Effector memory CD8-positive, alpha-beta T cell (primary cell): ENCODE data around the gene PDIA6.

ENCODE experiments used
- ATAC-seq: fragments of 150-1000 bp; cut with Tn5 transposase; replicated peaks from 2 replicates; pipeline ENCODE4 v1.10.0; 2021; ENCODE audit warnings: mild to moderate bottlenecking, moderate library complexity
- DNase-seq, 3 experiments: peaks; one replicate each; pipeline ENCODE4 v3.0.0; 2021
- H3K27ac Mint-ChIP-seq, 2 donors: one replicate each; pipeline ENCODE4 v1.8.0; 2022; ENCODE audit warnings: mild to moderate bottlenecking in 2 of 2, mixed read lengths in 2 of 2, moderate library complexity in 2 of 2
- H3K27me3 Mint-ChIP-seq, 2 donors: one replicate each; pipeline ENCODE4 v1.8.0; 2022; ENCODE audit warnings: mixed read lengths in 2 of 2
- H3K36me3 Mint-ChIP-seq: one replicate; pipeline ENCODE4 v1.8.0; 2022; ENCODE audit warnings: mild to moderate bottlenecking, moderate library complexity, mixed read lengths; ENCODE audit not compliant: insufficient read depth
- H3K4me1 Mint-ChIP-seq, 2 donors: one replicate each; pipeline ENCODE4 v1.8.0; 2022; ENCODE audit warnings: low read depth in 2 of 2, mixed read lengths in 2 of 2
- H3K4me3 Mint-ChIP-seq, 2 donors: one replicate each; pipeline ENCODE4 v1.8.0; 2022; ENCODE audit warnings: mild to moderate bottlenecking in 2 of 2, mixed read lengths in 2 of 2, moderate library complexity in 2 of 2
- H3K9me3 Mint-ChIP-seq, 2 donors: one replicate each; pipeline ENCODE4 v1.8.0; 2022; ENCODE audit warnings: mixed read lengths in 2 of 2
- total RNA-seq, 9 experiments: gene quantifications; one replicate each; lab custom pipeline; 2026; lab: John Stamatoyannopoulos, UW

Gene PDIA6
- 75.2 to 542 (median 169) reads per million in 9 experiments for total RNA-seq

DNA sequence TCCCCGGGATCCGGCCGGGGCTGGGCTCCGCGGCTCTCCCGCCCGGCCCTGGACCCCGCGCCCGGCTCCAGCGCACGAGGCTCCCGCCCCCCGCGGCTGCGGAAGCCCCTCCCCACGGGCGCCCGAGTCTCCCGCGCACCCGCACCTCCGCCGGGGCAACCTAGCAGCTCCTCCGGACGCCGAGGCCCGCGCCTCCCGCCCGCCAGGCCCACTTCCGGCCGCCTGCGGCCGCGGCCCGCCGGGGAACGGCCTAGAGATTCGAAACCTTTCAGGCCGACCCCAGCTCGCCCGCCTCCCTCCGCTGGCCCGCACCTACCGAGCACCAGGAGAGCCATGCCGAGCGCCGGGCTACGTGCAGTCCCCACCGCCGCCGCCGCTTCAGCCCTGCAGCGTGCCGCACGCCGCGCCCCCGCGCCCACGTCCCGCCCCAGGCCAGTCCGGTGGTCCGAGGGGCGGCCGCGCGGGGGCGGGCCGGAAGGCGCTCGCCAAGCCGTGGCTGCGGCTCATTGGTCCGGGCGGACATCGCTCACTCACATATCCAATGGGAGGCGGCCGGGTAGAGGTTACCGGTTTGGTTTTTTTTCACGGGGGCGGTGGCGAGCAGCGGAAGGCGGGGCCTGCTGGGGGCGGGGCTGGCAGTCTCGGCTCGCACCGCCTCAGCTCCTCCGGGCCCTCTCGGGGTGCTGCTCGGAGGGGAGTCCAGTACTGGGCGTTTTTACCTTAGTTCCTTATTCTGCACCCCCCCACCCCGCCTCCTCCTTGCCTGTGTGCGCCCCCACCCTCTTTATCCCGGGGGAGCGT is at the start of gene PDIA6:
Gene PDIA6 (minus strand): TSS at position 424 of the 801 bp plus-strand sequence. CDS start 89 bp downstream, at position 335.
- no peaks in the 10 kb centered on the region for H3K9me3 Mint-ChIP-seq
- H3K4me1 Mint-ChIP-seq = peaks cover 26 to 34% of the 10 kb centered on the region in 2 donors
- DNase-seq = peak; percentile 94 to 95 (median 95)
- H3K36me3 Mint-ChIP-seq = peaks cover 16% of the 10 kb centered on the region
- peak; percentile 90 for ATAC-seq
- H3K27me3 Mint-ChIP-seq = peaks cover 0 to 3% of the 10 kb centered on the region in 2 donors
- peak within 1 kb of the TSS; percentile 88 to 90 for H3K4me3 Mint-ChIP-seq
- H3K27ac Mint-ChIP-seq = peak within 1 kb of the TSS; percentile 86 to 92

DNA sequence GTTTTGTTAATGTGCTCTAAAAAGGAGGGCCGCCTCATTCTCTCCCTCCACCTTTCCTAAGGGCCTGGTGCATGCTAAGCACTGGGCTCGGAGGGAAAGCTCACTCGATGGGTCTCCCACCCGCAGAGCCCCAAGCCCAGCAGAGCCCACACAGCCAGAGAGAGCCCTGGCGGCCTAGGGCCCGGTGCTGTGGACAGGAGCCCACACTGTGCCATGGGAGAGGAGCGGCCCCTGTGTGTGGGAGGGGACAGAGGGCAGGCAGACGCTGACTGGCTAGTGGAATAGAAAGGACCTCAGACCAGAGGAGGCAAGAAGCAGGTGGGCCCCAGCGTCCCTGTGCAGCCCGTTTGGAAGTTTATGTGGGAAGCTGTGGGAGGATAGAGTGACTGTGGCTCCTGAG is 49.7 kb upstream of the PDIA6 start:
- Mint-ChIP-seq H3K4me3 (no peak overlapping the region), H3K27me3 (peaks cover 38 to 52% of the 10 kb centered on the region in 2 donors), H3K9me3 (no peaks in the 10 kb centered on the region), H3K4me1 (peaks cover 20 to 31% of the 10 kb centered on the region in 2 donors), H3K27ac (no peak overlapping the region), H3K36me3 (peaks cover 6% of the 10 kb centered on the region)
- DNase-seq (no peak), ATAC-seq (no peak)

DNA sequence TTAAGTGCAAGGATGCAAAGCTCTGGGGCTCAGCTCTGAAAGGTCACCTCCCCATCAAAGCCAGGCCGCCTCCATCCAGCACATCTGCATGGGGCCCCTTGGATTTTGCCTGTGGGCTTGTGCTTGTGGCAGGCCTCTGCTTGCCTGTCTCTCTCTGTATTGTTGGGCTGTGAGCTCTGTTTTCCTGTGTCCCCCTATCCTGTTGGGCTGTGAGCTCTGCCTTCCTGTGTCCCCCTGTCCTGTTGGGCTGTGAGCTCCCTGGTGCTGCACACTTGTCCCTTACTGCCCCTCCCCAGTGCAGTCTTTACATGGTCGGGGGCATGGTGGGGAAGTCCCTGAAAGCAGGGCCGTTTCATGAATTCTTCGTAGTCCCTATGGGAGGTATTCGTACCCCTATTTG is 49.2 kb upstream of the PDIA6 start:
- peaks cover 42 to 57% of the 10 kb centered on the region in 2 donors for H3K27me3 Mint-ChIP-seq
- ATAC-seq = no peak

DNA sequence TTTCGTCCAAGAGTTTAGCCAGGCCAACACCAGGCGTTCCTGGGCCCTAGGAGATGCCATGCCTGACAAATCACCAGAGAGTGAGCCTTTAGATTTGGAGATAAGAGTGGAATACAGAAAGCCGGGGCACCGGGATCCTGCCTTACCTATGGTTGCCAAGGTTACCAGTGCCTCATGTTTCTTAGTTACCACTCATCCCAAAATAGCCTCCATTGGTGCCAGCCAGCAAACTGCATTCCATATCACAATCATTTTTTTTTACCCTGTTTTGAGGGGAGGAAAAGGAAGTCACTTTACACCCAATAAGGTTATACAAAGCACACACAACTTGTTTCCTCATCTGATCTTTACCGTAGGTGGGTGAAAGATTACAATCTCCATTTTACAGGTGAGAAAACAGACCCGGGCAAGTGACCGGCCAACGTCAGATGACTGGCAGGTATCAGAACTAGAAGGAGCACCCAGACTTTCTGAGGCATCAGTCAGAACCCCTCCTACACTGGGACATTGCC is 48.3 kb upstream of the PDIA6 start:
- peaks cover 6% of the 10 kb centered on the region for H3K36me3 Mint-ChIP-seq
- H3K9me3 Mint-ChIP-seq = no peaks in the 10 kb centered on the region
- H3K27me3 Mint-ChIP-seq = peaks cover 51 to 62% of the 10 kb centered on the region in 2 donors
- H3K4me1 Mint-ChIP-seq = peaks cover 20 to 31% of the 10 kb centered on the region in 2 donors
- DNase-seq (no peak), ATAC-seq (no peak)
- no peak overlapping the region for H3K27ac Mint-ChIP-seq
- no peak overlapping the region for H3K4me3 Mint-ChIP-seq

More for the DNA sequence above, 49.2 kb upstream of the PDIA6 start:
- no peaks in the 10 kb centered on the region for H3K9me3 Mint-ChIP-seq
- H3K36me3 Mint-ChIP-seq = peaks cover 6% of the 10 kb centered on the region
- DNase-seq = no peak
- no peak overlapping the region for H3K27ac Mint-ChIP-seq
- H3K4me1 Mint-ChIP-seq = peaks cover 20 to 31% of the 10 kb centered on the region in 2 donors
- H3K4me3 Mint-ChIP-seq = no peak overlapping the region

DNA sequence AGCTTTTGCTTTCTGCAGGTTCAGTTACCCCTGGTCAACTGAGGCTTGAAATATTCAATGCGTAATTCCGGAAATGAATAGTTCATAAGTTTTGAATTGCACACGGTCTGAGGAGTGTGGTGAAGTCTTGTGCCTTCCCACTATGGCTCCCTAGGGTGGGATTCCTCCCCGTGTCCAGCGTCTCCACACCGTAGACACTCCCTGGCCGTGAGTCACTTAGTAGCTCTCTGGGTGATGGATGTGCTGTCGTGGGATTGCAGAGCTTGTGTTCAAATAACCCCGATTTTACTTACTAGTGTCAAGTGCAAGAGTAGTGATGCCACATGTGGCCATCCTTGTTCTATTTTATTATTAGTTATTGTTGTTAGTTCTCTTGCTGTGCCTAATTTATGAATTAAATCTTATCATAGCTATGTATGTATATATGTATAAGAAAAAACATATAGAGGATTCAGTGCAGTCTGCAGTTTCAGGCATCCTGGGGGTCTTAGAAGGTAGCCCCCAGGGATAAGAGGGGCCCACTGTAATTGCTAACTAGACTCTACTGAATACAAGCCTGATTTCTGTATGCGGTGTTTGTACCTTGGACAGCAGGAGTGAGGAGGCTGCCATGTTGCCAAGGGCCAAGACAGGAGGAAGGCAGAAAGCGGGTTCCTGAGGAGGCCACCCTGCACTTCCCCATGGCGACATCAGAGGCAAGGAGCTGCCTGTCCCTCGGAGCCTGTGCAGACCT is 47.7 kb upstream of the PDIA6 start:
- peaks cover 6% of the 10 kb centered on the region for H3K36me3 Mint-ChIP-seq
- H3K9me3 Mint-ChIP-seq = no peaks in the 10 kb centered on the region
- peaks cover 54 to 64% of the 10 kb centered on the region in 2 donors for H3K27me3 Mint-ChIP-seq
- DNase-seq (no peak), ATAC-seq (no peak)
- no peak overlapping the region for H3K4me3 Mint-ChIP-seq
- H3K4me1 Mint-ChIP-seq = peaks cover 19 to 28% of the 10 kb centered on the region in 2 donors
- no peak overlapping the region for H3K27ac Mint-ChIP-seq

DNA sequence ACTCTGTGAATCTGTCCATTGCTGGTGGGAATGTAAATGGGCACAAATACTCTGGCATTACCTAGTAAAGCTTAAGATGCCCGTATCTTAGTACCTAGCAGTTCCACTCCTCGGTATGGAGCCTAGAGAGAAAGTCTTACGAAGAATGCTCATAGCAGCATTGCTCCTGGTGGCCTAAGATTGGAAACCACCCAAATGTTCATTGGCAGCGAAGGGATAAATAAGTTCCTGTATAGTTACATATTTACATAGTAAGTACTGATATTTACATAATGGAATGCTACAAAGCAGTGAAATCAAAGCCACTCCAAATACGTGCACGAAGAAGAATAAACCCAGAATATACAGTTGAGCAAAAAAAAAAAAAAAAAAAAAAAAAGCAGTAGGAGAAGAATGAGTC is 46.7 kb upstream of the PDIA6 start:
- Mint-ChIP-seq H3K4me1 (peaks cover 11 to 24% of the 10 kb centered on the region in 2 donors), H3K27me3 (peaks cover 63 to 72% of the 10 kb centered on the region in 2 donors), H3K4me3 (no peak overlapping the region), H3K9me3 (no peaks in the 10 kb centered on the region), H3K27ac (no peak overlapping the region), H3K36me3 (peaks cover 3% of the 10 kb centered on the region)
- ATAC-seq (no peak), DNase-seq (no peak)

- Mint-ChIP-seq H3K27ac (no peak overlapping the region), H3K27me3 (peaks cover 18 to 34% of the 10 kb centered on the region in 2 donors), H3K4me1 (peaks cover 0 to 2% of the 10 kb centered on the region in 2 donors), H3K9me3 (no peaks in the 10 kb centered on the region), H3K4me3 (no peak overlapping the region), H3K36me3 (no peaks in the 10 kb centered on the region)
- no peak for DNase-seq
- ATAC-seq = no peak
These were observed 36.0 kb upstream of the PDIA6 start for GRCh38 chr2:10848541-10848940.

- Mint-ChIP-seq H3K27me3 (peaks cover 22 to 40% of the 10 kb centered on the region in 2 donors), H3K4me1 (peaks cover 0 to 2% of the 10 kb centered on the region in 2 donors), H3K4me3 (no peak overlapping the region), H3K27ac (no peak overlapping the region), H3K36me3 (no peaks in the 10 kb centered on the region), H3K9me3 (peaks cover 0 to 4% of the 10 kb centered on the region in 2 donors)
- ATAC-seq (no peak), DNase-seq (no peak)
These were observed 34.4 kb upstream of the PDIA6 start for GRCh38 chr2:10847008-10847407.

DNA sequence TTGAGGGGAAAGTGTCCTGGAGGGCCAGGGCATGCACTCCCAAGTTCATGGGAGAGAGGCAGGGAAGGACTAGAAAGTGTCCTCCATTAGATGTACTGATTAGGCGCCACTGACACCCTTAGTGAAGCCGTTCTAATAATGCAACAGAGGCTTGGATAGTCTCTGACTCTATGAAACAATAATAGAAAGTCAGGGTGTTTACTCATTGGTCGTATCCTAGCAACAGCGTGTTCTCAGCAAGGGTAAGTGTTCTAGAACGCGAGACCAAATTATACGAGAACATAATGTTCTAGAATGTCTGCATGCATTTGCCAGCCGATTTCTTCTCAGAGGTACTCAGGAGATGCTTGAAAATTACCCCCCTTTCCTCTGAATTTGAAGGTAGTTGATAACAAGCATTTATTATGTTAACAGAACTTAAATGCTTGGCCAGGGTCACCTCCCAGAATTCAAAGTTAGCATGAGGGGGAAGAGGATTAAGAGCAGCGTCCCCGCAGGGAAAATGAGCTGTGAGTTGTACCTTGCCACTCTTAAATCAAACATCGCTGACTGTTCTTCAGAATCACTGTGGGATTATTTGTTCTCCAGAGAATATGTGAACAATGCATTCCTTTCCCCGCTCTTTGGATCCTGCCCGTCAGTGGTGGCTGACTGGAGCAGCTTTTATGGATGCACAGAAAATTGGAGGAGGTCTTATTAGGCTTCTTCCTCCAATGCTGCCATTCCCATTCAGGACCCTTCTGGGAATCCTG is 33.7 kb upstream of the PDIA6 start:
- peaks cover 22 to 40% of the 10 kb centered on the region in 2 donors for H3K27me3 Mint-ChIP-seq
- H3K4me1 Mint-ChIP-seq = peaks cover 0 to 2% of the 10 kb centered on the region in 2 donors
- DNase-seq (no peak), ATAC-seq (no peak)
- no peak overlapping the region for H3K4me3 Mint-ChIP-seq
- no peak overlapping the region for H3K27ac Mint-ChIP-seq
- peaks cover 3 to 5% of the 10 kb centered on the region in 2 donors for H3K9me3 Mint-ChIP-seq
- no peaks in the 10 kb centered on the region for H3K36me3 Mint-ChIP-seq

- H3K27ac Mint-ChIP-seq = no peak overlapping the region
- peaks cover 22 to 45% of the 10 kb centered on the region in 2 donors for H3K27me3 Mint-ChIP-seq
- ATAC-seq (no peak), DNase-seq (no peak)
- no peak overlapping the region for H3K4me3 Mint-ChIP-seq
- peaks cover 8 to 9% of the 10 kb centered on the region in 2 donors for H3K9me3 Mint-ChIP-seq
- H3K4me1 Mint-ChIP-seq = peaks cover 0 to 2% of the 10 kb centered on the region in 2 donors
- H3K36me3 Mint-ChIP-seq = no peaks in the 10 kb centered on the region
These were observed 33.1 kb upstream of the PDIA6 start for GRCh38 chr2:10845640-10846039.

DNA sequence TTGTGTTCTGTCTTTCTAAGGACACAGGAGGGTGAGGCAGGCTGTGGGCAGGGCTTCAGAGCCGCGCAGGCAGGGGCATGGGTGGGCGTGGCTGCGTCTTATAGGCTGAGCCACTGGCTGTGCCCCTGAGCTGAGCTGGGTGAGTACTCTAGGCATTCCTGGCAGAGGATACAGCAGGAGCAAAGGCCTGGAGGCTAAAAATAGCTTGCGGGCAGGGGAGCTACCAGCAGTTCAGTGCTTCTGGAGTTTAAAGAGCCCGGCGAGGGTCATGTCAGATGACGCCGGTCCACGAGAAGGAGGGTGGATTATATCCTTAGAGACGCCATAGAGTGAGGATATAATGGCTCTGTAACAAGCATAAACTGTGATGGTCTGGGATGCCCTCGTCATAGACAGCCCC is 31.5 kb upstream of the PDIA6 start:
- Mint-ChIP-seq H3K27ac (no peak overlapping the region), H3K9me3 (peaks cover 15 to 19% of the 10 kb centered on the region in 2 donors), H3K27me3 (peaks cover 34 to 60% of the 10 kb centered on the region in 2 donors), H3K4me3 (no peak overlapping the region), H3K4me1 (peaks cover 0 to 2% of the 10 kb centered on the region in 2 donors), H3K36me3 (no peaks in the 10 kb centered on the region)
- ATAC-seq (no peak), DNase-seq (no peak)

- no peak for DNase-seq
- peaks cover 45 to 71% of the 10 kb centered on the region in 2 donors for H3K27me3 Mint-ChIP-seq
- peaks cover 0 to 2% of the 10 kb centered on the region in 2 donors for H3K4me1 Mint-ChIP-seq
- H3K9me3 Mint-ChIP-seq = peaks cover 15 to 19% of the 10 kb centered on the region in 2 donors
- no peaks in the 10 kb centered on the region for H3K36me3 Mint-ChIP-seq
- ATAC-seq = no peak
- no peak overlapping the region for H3K27ac Mint-ChIP-seq
- no peak overlapping the region for H3K4me3 Mint-ChIP-seq
These were observed 29.9 kb upstream of the PDIA6 start for GRCh38 chr2:10842506-10842905.
